Right ventricle myocardium superior (tissue), 1 donor: ENCODE results near the gene NCAPD2. TPM values are rescaled to one million over a fixed set of nuclear protein-coding genes. Genes with fewer than 3 reads are reported as not detected.
A peak's percentile ranks its signal among the peaks of the same experiment; 100 is the strongest.
"Not testable (repeated sequence)": the region's sequence is repeated elsewhere in the genome, so short reads cannot be mapped to it uniquely, and the experiment has no call there.

Source experiments
- ATAC-seq: fragments of 200-7000 bp; cut with Tn5 transposase; one replicate; pipeline ENCODE4 v1.9.1; 2020; ENCODE audit warnings: mild to moderate bottlenecking; ENCODE audit not compliant: poor library complexity
- DNase-seq: peaks from one replicate; pipeline ENCODE4 v3.0.0-alpha.2; 2020
- intact Hi-C: fragments of 100-400 bp; cut with DNase I; formaldehyde crosslinking; loops from one replicate; pipeline ENCODE4 v1.11.2; 2022
- total RNA-seq: library from RNA; stranded (reverse); fragmentation: NEBNext Ultra II Directional; extraction: Animal tissue kit (Norgen Biotek cat#: 25700); gene quantifications from one replicate; pipeline ENCODE4 v1.2.1, GENCODE V29; 2021
- donor health status: DM: no; HTN: yes; CAD: no; lungs with severe emphysema.

The NCAPD2 gene
- total RNA-seq, 1 donor from 2014 or later, result 8.9 TPM

GRCh38 chr12:6537580-6538419 is 43.9 kb downstream of the NCAPD2 start:
- not testable (repeated sequence) for ATAC-seq
- intact Hi-C loops, result loop anchor here (10.0 kb wide), 1 partner anchor 213 kb away; no protein-coding TSS in a partner anchor

GRCh38 chr12:6538420-6539313 is 44.8 kb downstream of the NCAPD2 start:
- DNase-seq (no peak), ATAC-seq (no peak)
- intact Hi-C loops, result loop anchor here (10.0 kb wide), 1 partner anchor 214 kb away; no protein-coding TSS in a partner anchor

More at GRCh38 chr12:6537580-6538419, 43.9 kb downstream of the NCAPD2 start:
- peak; percentile 89 for DNase-seq

DNA sequence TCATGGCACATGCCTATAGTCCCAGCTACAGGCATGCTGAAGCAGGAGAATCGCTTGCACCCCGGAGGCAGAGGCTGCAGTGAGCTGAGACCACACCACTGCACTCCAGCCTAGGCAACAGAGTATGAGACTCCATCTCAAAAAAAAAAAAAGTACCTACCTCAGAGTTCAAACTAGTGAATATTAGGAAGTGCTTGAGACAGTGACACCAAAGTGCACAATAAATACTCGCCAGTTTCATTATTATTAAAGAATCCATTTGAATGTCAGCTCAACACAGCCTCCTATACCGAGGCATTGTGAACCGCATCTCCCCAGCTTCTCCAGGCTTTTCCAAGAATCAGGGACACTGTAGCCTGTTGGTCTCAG is 45.4 kb downstream of the NCAPD2 start:
- no peak for ATAC-seq
- intact Hi-C loops, result loop anchor here (10.0 kb wide), 1 partner anchor 214 kb away; no protein-coding TSS in a partner anchor
- no peak for DNase-seq

GRCh38 chr12:6539707-6540134 is 45.8 kb downstream of the NCAPD2 start:
- ATAC-seq (peak; percentile 9), DNase-seq (peak; percentile 49)
- intact Hi-C loops, result loop anchor here (10.0 kb wide), 1 partner anchor 215 kb away; no protein-coding TSS in a partner anchor

- intact Hi-C loops, result no loop called here
- peak; percentile 94 for DNase-seq
- ATAC-seq, result peak; percentile 67
Observed at GRCh38 chr12:6540181-6540877, 46.4 kb downstream of the NCAPD2 start.

DNA sequence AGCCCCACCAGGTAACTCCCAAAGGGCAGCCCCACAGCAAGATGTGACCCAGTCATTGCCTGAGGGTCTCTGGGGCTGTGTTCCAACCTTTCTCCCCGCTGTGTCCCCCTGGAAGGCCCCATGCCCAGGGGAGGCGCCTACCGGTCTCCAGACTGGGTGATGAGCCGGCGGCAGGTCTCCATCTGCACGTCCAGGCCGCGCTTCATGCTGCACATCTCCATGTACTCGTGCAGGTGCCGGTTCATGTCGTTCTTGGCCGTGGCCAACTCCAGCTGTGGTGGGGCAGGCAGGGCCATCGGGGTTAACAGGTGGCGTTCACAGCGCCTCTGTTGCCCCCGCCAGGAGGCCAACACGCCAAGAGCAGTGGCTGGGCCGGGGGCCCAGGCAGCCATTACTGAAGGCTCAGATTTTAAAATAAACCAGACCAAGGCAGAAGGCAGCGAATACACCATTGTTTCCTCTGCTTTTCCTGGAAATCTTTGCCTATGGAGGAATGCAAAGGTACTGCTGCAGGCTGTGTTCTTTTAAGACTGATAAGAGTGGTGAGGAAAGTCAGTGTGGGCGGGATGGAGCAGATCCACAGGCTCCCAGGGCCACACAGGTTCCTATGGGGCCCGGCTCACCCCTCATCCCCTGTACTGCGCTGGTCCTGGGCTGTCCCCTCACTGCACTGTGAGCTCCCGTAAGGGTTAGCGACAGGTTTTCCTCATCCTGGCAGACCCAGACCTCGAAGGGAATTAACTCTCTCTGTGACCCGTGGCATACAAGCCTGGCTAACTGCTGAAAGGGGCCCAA is 47.7 kb downstream of the NCAPD2 start:
- ATAC-seq, result no peak
- intact Hi-C loops, result no loop called here
- no peak for DNase-seq

DNA sequence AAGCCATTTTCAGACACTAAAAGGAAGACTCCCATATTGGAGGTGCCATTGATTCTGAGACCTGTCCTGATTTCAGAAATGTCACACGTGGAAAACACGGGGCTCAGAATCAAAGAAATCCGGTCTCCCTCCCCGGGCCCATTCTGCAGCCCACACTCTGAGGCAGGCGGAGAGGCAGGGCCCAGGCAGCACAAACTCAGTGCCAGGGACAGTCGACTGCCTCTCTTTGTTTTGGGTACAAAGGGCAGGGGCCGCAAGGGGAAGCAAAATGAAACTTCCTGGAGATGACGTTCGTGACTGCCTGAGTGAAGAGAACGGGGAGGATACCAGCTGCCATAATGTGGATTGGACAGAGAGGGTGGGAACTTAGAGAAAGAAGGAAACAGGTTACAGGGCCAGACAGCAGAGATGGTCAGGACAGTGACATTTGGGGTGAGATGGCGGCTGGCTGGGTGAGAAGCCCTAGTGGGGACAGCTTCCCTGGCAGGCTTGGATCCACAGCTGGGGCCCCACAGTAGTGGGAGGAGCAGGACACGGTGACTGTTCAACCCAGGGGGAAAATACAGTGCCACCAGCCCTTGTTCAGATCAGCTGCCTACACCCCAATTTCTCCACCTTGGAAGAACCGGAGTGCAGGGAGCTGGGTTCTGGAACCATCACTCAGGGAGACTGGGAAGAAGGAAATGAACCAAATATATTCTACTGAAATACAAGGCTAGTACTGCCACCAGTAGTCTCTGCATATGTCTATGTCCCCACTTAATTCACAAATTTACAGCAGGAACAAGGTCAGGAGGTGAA is 48.5 kb downstream of the NCAPD2 start:
- intact Hi-C loops, result no loop called here
- no peak for DNase-seq

DNA sequence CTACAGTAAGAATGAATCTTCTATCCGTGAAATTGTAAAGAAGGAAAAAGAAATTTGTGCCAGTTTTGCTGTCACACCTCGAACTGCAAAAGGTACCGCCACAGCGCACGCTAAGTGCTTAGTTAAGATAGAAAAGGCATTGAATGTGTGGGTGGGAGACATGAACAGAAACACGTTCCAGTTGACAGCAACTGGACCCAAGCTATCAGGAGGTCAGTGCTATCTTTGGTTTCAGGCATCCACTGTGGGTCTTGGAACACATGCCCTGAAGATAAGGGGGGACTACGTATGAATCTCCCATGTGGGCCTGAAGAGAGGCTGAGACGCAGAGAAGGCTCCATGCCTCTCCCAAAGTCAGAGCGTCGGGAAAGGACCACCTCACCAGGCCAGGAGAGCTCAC is 52.1 kb downstream of the NCAPD2 start:
- no peak for ATAC-seq
- no peak for DNase-seq
- intact Hi-C loops, result no loop called here

More for the DNA sequence above, 48.5 kb downstream of the NCAPD2 start:
- no peak for ATAC-seq

DNA sequence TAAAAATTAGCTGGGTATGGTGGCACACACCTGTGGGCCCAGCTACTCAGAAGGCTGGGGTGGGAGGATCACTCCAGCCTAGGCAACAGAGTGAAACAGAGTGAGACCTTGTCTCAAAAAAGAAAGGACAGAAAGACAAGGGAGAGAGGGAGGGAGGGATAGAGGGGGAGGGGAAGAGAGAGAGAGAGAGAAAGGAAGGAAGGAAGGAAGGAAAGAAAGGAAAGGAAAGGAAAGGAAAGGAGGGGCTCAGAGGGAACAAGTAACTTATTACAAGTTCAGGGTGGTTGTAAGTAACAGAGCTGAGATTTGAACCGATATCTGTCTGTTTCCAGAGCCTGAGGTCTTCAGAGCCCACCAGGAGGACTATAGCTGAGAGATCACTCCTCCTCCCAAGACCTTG is 53.7 kb downstream of the NCAPD2 start:
- DNase-seq (no peak), ATAC-seq (no peak)

GRCh38 chr12:6547987-6548386 is 54.1 kb downstream of the NCAPD2 start:
- intact Hi-C loops, result no loop called here
- DNase-seq (peak; percentile 65), ATAC-seq (no peak)

More for the DNA sequence above, 53.7 kb downstream of the NCAPD2 start:
- intact Hi-C loops, result no loop called here

GRCh38 chr12:6548556-6548955 is 54.7 kb downstream of the NCAPD2 start:
- peak; percentile 51 for DNase-seq
- intact Hi-C loops, result no loop called here

GRCh38 chr12:6548966-6549683 is 55.2 kb downstream of the NCAPD2 start:
- intact Hi-C loops, result no loop called here
- ATAC-seq (no peak), DNase-seq (peak; percentile 45)

More at GRCh38 chr12:6548556-6548955, 54.7 kb downstream of the NCAPD2 start:
- no peak for ATAC-seq

- intact Hi-C loops, result no loop called here
- no peak for ATAC-seq
- peak; percentile 40 for DNase-seq
Observed at GRCh38 chr12:6549684-6550151, 55.8 kb downstream of the NCAPD2 start.

- ATAC-seq (no peak), DNase-seq (peak; percentile 78)
- intact Hi-C loops, result no loop called here
Observed at GRCh38 chr12:6550294-6551062, 56.6 kb downstream of the NCAPD2 start.

- intact Hi-C loops, result no loop called here
- ATAC-seq (peak; percentile 36), DNase-seq (peak; percentile 90)
Observed at GRCh38 chr12:6551063-6551461, 57.2 kb downstream of the NCAPD2 start.
